H1 (cell line): ENCODE data around the gene KIAA1614. TPM values are rescaled to one million over a fixed set of nuclear protein-coding genes. Genes with fewer than 3 reads are reported as not detected.
A peak's percentile ranks its signal among the peaks of the same experiment; 100 is the strongest.

Source experiments
- CTCF ChIA-PET: fragments of 300-600 bp; sonication (Branson Sonifier 250); formaldehyde crosslinking; loops from one replicate; lab custom pipeline; 2021; ENCODE audit not compliant: partially characterized antibody; lab: Charles Lee
- POLR2A ChIA-PET: fragments of 300-600 bp; sonication (Branson Sonifier 250); formaldehyde crosslinking; loops from one replicate; lab custom pipeline; 2021; ENCODE audit warnings: inconsistent platforms; ENCODE audit not compliant: partially characterized antibody; lab: Charles Lee
- DNase-seq, 2 experiments: peaks; one replicate each; pipeline versions ENCODE4 v3.0.0 to v3.0.0-alpha.2; 2010 to 2022; ENCODE audit warnings: low spot score in 2 of 2, low read depth in 1 of 2, mixed read lengths in 1 of 2
- FAIRE-seq: peaks from 2 replicates; lab custom pipeline; 2011; peaks lifted over from hg19 to GRCh38; lab: Jason Lieb, UNC
- H2AFZ ChIP-seq: 2 replicates; pipeline ENCODE4 v1.8.1; 2012; ENCODE audit warnings: low read length, inconsistent platforms
- H2AK5ac ChIP-seq: 2 replicates; pipeline ENCODE4 v1.6.1; 2013; ENCODE audit warnings: low read depth, low read length
- H2BK120ac ChIP-seq: replicated peaks from 2 replicates; pipeline ENCODE3; 2013; ENCODE audit warnings: low read depth, low read length, inconsistent platforms
- H2BK12ac ChIP-seq: 2 replicates; pipeline ENCODE4 v1.6.1; 2013; ENCODE audit warnings: low read depth, low read length
- H2BK15ac ChIP-seq: 2 replicates; pipeline ENCODE4 v1.6.1; 2013; ENCODE audit warnings: low read length
- H2BK20ac ChIP-seq: 2 replicates; pipeline ENCODE4 v1.6.1; 2013; ENCODE audit warnings: low read length
- H2BK5ac ChIP-seq: 2 replicates; pipeline ENCODE4 v1.6.1; 2013; ENCODE audit warnings: low read depth, low read length
- H3K14ac ChIP-seq: 2 replicates; pipeline ENCODE4 v1.6.1; 2013; ENCODE audit warnings: inconsistent platforms; ENCODE audit not compliant: insufficient read length
- H3K18ac ChIP-seq: 2 replicates; pipeline ENCODE4 v1.6.1; 2013; ENCODE audit warnings: low read length; ENCODE audit errors: extremely low read depth
- H3K23ac ChIP-seq: 2 replicates; pipeline ENCODE4 v1.6.1; 2013; ENCODE audit warnings: inconsistent platforms; ENCODE audit not compliant: insufficient read length
- H3K23me2 ChIP-seq: 2 replicates; pipeline ENCODE4 v1.6.1; 2013; ENCODE audit warnings: low read depth, low read length
- H3K27ac ChIP-seq: 2 replicates; pipeline ENCODE4 v1.6.1; 2011; ENCODE audit warnings: low read depth, low read length, inconsistent platforms
- H3K27me3 ChIP-seq, 4 experiments: replicated peaks in 1 of 4; 1 replicate in 1 of 4; 2 replicates in 3 of 4; pipeline versions ENCODE4 v1.6.1 to v1.8.1; 2011 to 2013; ENCODE audit warnings: low read length in 3 of 4, mild to moderate bottlenecking in 3 of 4, inconsistent platforms in 2 of 4, mixed read lengths in 2 of 4, moderate library complexity in 1 of 4; ENCODE audit not compliant: control insufficient read depth in 3 of 4, insufficient read depth in 3 of 4; ENCODE audit errors: extremely low read depth in 1 of 4
- H3K36me3 ChIP-seq, 4 experiments: 2 replicates each; pipeline versions ENCODE4 v1.6.1 to v1.8.1; 2011 to 2013; ENCODE audit warnings: mild to moderate bottlenecking in 4 of 4, low read length in 3 of 4, moderate library complexity in 2 of 4, control low read depth in 1 of 4, inconsistent platforms in 1 of 4; ENCODE audit not compliant: insufficient read depth in 4 of 4, control insufficient read depth in 2 of 4
- H3K4ac ChIP-seq: replicated peaks from 2 replicates; pipeline ENCODE3; 2013; ENCODE audit warnings: low read length, low read depth, mixed read lengths, inconsistent platforms; ENCODE audit not compliant: insufficient read length
- H3K4me1 ChIP-seq, 4 experiments: replicated peaks in 1 of 4; 1 replicate in 1 of 4; 2 replicates in 3 of 4; pipeline versions ENCODE4 v1.6.1 to v1.8.1; 2011 to 2013; ENCODE audit warnings: low read length in 3 of 4, inconsistent platforms in 2 of 4, mixed read lengths in 1 of 4; ENCODE audit not compliant: insufficient read depth in 4 of 4, control insufficient read depth in 3 of 4
- H3K4me2 ChIP-seq, 2 experiments: 2 replicates each; pipeline versions ENCODE4 v1.6.1 to v1.8.1; 2011 to 2013; ENCODE audit warnings: low read depth in 2 of 2, low read length in 2 of 2, control low read depth in 1 of 2, inconsistent platforms in 1 of 2, mild to moderate bottlenecking in 1 of 2; ENCODE audit not compliant: insufficient read depth in 1 of 2
- H3K4me3 ChIP-seq, 4 experiments: fragments of 200-600, 300-600 bp in 1 of 4; sonication (generic), shearing (Covaris generic), sonication (Bioruptor Twin) in 1 of 4; 2 replicates each; pipeline versions ENCODE4 v1.5.1 to v1.8.1; 2011 to 2016; ENCODE audit warnings: low read length in 4 of 4, low read depth in 3 of 4, control low read depth in 2 of 4, inconsistent platforms in 2 of 4, mild to moderate bottlenecking in 2 of 4, mixed read lengths in 1 of 4, moderate library complexity in 1 of 4; ENCODE audit not compliant: insufficient read depth in 2 of 4; ENCODE audit errors: extremely low read depth in 1 of 4
- H3K56ac ChIP-seq: replicated peaks from 2 replicates; pipeline ENCODE3; 2013; ENCODE audit warnings: low read depth, mild to moderate bottlenecking, mixed read lengths, low read length, inconsistent platforms; ENCODE audit not compliant: insufficient read length
- H3K79me1 ChIP-seq: 2 replicates; pipeline ENCODE4 v1.6.1; 2013; ENCODE audit warnings: low read depth, low read length, control low read depth
- H3K79me2 ChIP-seq, 2 experiments: 2 replicates each; pipeline versions ENCODE4 v1.6.1 to v1.8.1; 2012 to 2013; ENCODE audit warnings: low read length in 2 of 2, mild to moderate bottlenecking in 2 of 2, inconsistent platforms in 1 of 2; ENCODE audit not compliant: insufficient read depth in 2 of 2, control insufficient read depth in 1 of 2
- H3K9ac ChIP-seq, 4 experiments: replicated peaks in 1 of 4; 1 replicate in 1 of 4; 2 replicates in 3 of 4; pipeline versions ENCODE4 v1.6.1 to v1.8.1; 2011 to 2013; ENCODE audit warnings: low read depth in 3 of 4, low read length in 3 of 4, control low read depth in 2 of 4, mild to moderate bottlenecking in 2 of 4, moderate library complexity in 2 of 4, inconsistent platforms in 1 of 4; ENCODE audit errors: extremely low read depth in 1 of 4
- H3K9me3 ChIP-seq, 2 experiments: 2 replicates each; pipeline versions ENCODE4 v1.6.1 to v1.8.1; 2012 to 2013; ENCODE audit warnings: mild to moderate bottlenecking in 2 of 2, moderate library complexity in 2 of 2, control low read depth in 1 of 2, inconsistent platforms in 1 of 2, low read depth in 1 of 2, low read length in 1 of 2, mixed read lengths in 1 of 2; ENCODE audit not compliant: insufficient read depth in 2 of 2
- H4K20me1 ChIP-seq, 2 experiments: replicated peaks in 1 of 2; 2 replicates each; pipeline versions ENCODE3 to v1.8.1; 2011 to 2013; ENCODE audit warnings: inconsistent platforms in 2 of 2, low read length in 2 of 2, mild to moderate bottlenecking in 1 of 2; ENCODE audit not compliant: insufficient read depth in 2 of 2, control insufficient read depth in 1 of 2
- H4K5ac ChIP-seq: 2 replicates; pipeline ENCODE4 v1.6.1; 2013; ENCODE audit warnings: low read length, low read depth, mixed read lengths, inconsistent platforms; ENCODE audit not compliant: insufficient read length
- H4K8ac ChIP-seq: 2 replicates; pipeline ENCODE4 v1.8.0; 2013; ENCODE audit warnings: mild to moderate bottlenecking, moderate library complexity, low read length, inconsistent platforms; ENCODE audit not compliant: insufficient read depth; ENCODE audit errors: extremely low read depth
- H4K91ac ChIP-seq: replicated peaks from 2 replicates; pipeline ENCODE3; 2013; ENCODE audit warnings: low read length, mixed read lengths, inconsistent platforms; ENCODE audit not compliant: insufficient read length
- JUN ChIP-seq: IDR thresholded peaks from 2 replicates; pipeline ENCODE4 v1.6.1; 2011; ENCODE audit warnings: low read depth, mild to moderate bottlenecking, improper control_type of control experiment, low read length
- KDM4A ChIP-seq: IDR thresholded peaks from one replicate; pipeline ENCODE4 v1.7.1; 2012; ENCODE audit warnings: low read depth, mild to moderate bottlenecking, moderate library complexity, low read length, inconsistent platforms; ENCODE audit not compliant: severe bottlenecking
- WGBS, 2 experiments: shearing (Covaris generic) in 1 of 2; methylation state at CpG; one replicate each; pipeline versions ENCODE4 v1.1.6 to v1.1.7; 2013 to 2015; ENCODE audit warnings: low lambda C conversion rate in 2 of 2, mixed read lengths in 2 of 2, inconsistent platforms in 1 of 2, low coverage in 1 of 2, missing lambda C conversion rate in 1 of 2; ENCODE audit not compliant: insufficient replicate concordance in 2 of 2, insufficient coverage in 1 of 2, insufficient read length in 1 of 2; ENCODE audit errors: extremely low coverage in 1 of 2, missing lambda C conversion rate in 1 of 2; 5-methylcytosine and 5-hydroxymethylcytosine counted together
- polyA plus RNA-seq, 7 experiments: library from polyadenylated mRNA; depleted of rRNA in 3 of 7; stranded (reverse) in 5 of 7; unstranded in 2 of 7; fragments of >200 nt in 5 of 7; fragments of 200-250 nt in 2 of 7; gene quantifications; 1 replicate in 5 of 7; 2 replicates in 1 of 7; 4 replicates in 1 of 7; pipeline versions ENCODE4 v1.2.1 to v1.2.3, GENCODE V29; 2011 to 2013; ENCODE audit warnings: missing spikeins in 2 of 7, mixed read lengths in 2 of 7
- total RNA-seq: library from RNA; stranded (reverse); fragmentation: NEBNext Ultra II Directional; extraction: Animal tissue kit (Norgen Biotek cat#: 25700); gene quantifications from 2 replicates; pipeline ENCODE4 v1.2.1, GENCODE V29; 2021
- TF ChIP-seq, protein P1 (sequence below): IDR thresholded peaks from 2 replicates; pipeline ENCODE4 v1.6.1; 2012; ENCODE audit warnings: inconsistent platforms

Gene KIAA1614
- total and polyA plus RNA-seq, 2 of the 8 experiments (the other 6 are each of a cell fraction or from before 2014, with no cell fraction given): 1.3 to 3.1 TPM

DNA sequence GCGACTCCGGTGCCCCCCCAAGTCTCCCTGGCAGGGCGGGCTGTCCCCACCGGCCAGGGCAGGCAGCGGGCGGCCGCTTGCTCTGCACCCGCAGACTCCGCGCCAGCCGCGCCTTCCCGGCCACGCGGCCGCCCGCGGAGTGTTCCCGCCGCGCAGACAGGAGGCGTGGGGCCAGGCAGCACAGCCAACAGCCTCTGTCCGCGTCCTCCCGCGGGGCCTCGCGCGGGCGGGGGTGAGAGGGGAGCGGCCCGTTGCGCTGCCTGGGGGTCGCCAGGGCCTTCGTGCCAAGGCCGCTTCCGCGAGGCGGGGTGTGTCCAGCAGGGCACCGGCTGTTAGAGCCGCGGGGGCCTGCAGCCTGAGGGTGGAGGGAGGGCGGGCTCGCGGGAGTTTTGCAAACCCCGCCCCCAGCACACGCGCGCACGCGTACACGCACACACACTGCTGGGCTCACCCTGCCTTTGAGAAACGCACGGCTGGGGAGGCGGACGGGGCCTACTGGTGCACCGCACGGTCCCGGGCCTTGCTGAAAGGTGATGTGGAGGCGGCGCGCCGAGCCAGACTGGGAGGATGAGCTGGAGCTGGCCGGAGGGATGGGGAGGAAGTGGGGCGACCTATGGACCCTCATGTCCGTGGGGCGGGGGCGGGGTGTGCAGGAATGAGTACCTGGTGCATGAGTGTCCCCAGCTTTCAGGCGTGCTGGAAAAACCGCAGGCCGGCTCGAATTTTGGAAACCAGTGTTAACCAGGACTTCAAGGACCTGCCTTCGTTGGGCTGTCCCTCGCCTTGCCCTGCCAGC lies 41.5 kb downstream of the KIAA1614 start:
- Histone ChIP-seq H3K4me3 (peak overlapping the region; percentile 10 to 58 (median 12); a peak in 5 of 8 replicates), H3K18ac (no peak overlapping the region), H4K8ac (peak overlapping the region; percentile 62; the same call in 1 of the 2 replicates), H3K23me2 (no peaks in the 10 kb centered on the region), H2BK12ac (no peak overlapping the region), H3K14ac (no peak overlapping the region), H2BK15ac (no peak overlapping the region), H3K9ac (no peak overlapping the region; a peak in 1 of 7 replicates), H4K20me1 (peaks cover 1 to 5% of the 10 kb centered on the region in 2 experiments), H2BK20ac (no peak overlapping the region), H3K56ac (no peak overlapping the region), H3K4me1 (peaks cover 0 to 6% (median 4%) of the 10 kb centered on the region in 4 experiments; a peak in 3 of 7 replicates), H3K79me1 (peaks cover 2% of the 10 kb centered on the region; the same call in 1 of the 2 replicates), H3K9me3 (no peaks in the 10 kb centered on the region), H2BK120ac (no peak overlapping the region), H2AFZ (no peak overlapping the region), H3K23ac (no peak overlapping the region), H3K4ac (no peak overlapping the region), H4K5ac (no peak overlapping the region), H2AK5ac (no peak overlapping the region), H4K91ac (no peak overlapping the region), H3K36me3 (no peaks in the 10 kb centered on the region; a peak in 2 of 8 replicates), H2BK5ac (peak overlapping the region; percentile 15; the same call in 1 of the 2 replicates), H3K4me2 (peak overlapping the region; percentile 7 to 77; a peak in 3 of 4 replicates), H3K79me2 (no peaks in the 10 kb centered on the region), H3K27me3 (no peaks in the 10 kb centered on the region), H3K27ac (no peak overlapping the region)
- POLR2A ChIA-PET: interaction anchor here (1.4 kb wide), 1 partner anchor 16 kb away, joined by 3 read pairs; no protein-coding TSS in a partner anchor
- FAIRE-seq (no peak), DNase-seq (no peak)
- TF ChIP-seq KDM4A: peak; percentile 25
- no peak for TF ChIP-seq JUN
- TF ChIP-seq, protein P1, sequence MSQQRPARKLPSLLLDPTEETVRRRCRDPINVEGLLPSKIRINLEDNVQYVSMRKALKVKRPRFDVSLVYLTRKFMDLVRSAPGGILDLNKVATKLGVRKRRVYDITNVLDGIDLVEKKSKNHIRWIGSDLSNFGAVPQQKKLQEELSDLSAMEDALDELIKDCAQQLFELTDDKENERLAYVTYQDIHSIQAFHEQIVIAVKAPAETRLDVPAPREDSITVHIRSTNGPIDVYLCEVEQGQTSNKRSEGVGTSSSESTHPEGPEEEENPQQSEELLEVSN: peak; percentile 55; the same call in 1 of the 2 replicates
- CTCF ChIA-PET: interaction anchor here (0.7 to 2.3 kb wide), 9 partner anchors 9 to 421 kb away, joined by 3 to 11 read pairs (median 3); no protein-coding TSS in a partner anchor
- WGBS, 2 experiments: 39% methylated on average over 50 of the region's 74 CpGs; no CpG with 5 or more reads in 1 of the 2 experiments
